Embryonic facial prominence (tissue), 1 donor: ENCODE measurements around the gene PCP2.
A peak's percentile ranks its signal among the peaks of the same experiment; 100 is the strongest.

ENCODE experiments used
- DNase-seq: peaks from one replicate; pipeline ENCODE4 v3.0.0-alpha.2; 2016; ENCODE audit errors: extremely low spot score

Gene PCP2

GRCh38 chr19:7633698-7634097, at the start of gene PCP2:
Gene PCP2 (minus strand): TSS chr19:7633719. CDS start chr19:7633457, 262 bp downstream.
- no peak for DNase-seq

DNA sequence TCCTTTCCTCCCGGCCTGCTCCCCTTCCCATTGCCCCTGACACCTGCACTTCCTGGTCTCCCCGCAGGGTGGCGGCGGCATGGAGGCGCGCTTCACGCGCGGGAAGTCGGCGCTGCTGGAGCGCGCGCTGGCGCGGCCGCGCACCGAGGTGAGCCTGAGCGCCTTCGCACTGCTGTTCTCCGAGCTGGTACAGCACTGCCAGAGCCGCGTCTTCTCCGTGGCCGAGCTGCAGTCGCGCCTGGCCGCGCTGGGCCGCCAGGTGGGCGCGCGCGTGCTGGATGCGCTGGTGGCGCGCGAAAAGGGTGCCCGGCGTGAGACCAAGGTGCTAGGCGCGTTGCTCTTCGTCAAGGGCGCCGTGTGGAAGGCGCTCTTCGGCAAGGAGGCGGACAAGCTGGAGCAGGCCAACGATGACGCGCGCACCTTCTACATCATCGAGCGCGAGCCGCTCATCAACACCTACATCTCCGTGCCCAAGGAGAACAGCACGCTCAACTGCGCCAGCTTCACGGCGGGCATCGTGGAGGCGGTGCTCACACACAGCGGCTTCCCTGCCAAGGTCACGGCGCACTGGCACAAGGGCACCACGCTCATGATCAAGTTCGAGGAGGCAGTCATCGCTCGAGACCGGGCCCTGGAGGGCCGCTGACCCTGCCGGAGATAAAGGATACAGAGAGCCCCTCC, 48.8 kb upstream of the PCP2 start:
- DNase-seq, result no peak

DNA sequence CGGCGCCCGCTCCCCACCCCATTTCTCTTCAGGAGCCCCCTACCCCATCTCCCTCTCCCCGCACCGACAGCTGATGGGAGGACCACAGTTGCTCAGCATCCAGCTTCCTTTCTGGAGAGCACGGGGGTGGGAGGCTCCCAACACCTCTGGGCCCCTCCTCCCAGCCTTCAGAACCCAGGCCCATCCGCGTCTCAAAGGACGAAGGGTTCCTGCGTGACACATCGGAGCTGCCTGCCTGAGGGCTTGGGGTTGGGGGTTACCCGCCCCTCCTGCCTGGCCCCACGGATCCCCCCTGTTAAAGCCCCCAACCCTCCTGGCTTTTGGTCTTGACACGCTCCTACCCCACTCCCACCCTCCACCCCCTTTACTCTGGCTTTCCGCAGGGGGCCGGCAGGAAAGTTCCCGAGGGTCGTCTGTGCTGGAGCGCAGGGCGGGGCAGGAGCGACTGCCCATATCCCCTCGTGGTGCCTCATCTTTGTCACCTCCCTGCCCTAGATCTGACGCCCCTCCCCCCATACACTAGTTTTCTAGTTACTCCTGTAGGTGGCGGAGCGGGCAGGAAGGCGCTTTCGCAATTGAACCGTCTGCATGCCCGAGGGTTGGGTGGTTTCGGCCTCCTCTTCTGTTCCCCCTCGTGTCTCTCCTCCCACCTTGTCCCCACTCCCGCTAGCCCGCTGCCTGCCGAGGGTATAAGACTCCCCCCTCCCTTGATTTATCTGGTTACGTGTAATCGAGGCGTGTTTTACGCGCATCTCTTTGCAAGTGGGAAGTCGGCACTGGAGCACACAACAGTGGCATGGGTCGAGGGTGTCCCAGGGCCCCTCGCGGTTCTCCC, 48.0 kb upstream of the PCP2 start:
- DNase-seq, result peak; percentile 67

GRCh38 chr19:7680606-7681339, 47.3 kb upstream of the PCP2 start, which contains the start of gene TRAPPC5:
Gene TRAPPC5 (plus strand): TSS chr19:7680833. CDS start chr19:7682254, 1,421 bp downstream.
- peak; percentile 79 for DNase-seq

DNA sequence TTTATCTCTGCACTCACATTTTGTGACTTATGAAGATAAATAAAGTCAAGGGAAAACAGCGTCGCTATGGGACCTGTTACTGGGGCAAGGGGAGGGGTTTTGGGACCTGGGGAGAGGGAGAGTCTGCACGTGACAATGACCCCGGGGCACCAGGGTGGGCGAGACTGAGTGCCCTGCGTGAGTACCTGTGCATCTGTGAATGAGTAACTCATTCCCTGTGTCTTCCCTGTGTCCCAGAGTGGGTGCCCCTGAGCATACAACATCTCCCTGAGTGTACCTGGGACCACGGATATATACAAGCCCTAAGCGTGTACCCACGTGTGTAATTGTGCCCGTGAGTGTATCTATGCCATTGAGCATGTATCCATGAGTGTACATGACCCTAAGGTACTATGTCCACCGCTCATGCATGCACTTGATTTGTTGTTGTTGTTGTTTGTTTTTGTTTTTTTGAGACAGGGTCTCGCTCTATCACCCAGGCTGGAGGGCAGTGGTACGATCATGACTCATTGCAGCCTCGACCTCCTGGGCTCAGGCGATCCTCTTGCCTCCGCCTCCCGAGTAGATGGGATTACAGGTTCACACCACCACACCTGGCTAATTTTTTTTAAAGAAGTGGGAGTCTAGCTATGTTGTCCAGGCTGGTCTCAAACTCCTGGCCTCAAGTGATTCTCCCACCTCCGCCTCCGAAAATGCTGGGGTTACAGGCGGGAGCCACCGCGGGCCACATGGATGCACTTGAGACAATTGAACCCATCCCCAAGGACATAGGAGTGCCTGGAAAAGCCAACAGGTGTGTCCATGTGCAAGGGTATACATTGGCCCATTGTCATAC, 46.5 kb upstream of the PCP2 start:
- DNase-seq, result no peak

DNA sequence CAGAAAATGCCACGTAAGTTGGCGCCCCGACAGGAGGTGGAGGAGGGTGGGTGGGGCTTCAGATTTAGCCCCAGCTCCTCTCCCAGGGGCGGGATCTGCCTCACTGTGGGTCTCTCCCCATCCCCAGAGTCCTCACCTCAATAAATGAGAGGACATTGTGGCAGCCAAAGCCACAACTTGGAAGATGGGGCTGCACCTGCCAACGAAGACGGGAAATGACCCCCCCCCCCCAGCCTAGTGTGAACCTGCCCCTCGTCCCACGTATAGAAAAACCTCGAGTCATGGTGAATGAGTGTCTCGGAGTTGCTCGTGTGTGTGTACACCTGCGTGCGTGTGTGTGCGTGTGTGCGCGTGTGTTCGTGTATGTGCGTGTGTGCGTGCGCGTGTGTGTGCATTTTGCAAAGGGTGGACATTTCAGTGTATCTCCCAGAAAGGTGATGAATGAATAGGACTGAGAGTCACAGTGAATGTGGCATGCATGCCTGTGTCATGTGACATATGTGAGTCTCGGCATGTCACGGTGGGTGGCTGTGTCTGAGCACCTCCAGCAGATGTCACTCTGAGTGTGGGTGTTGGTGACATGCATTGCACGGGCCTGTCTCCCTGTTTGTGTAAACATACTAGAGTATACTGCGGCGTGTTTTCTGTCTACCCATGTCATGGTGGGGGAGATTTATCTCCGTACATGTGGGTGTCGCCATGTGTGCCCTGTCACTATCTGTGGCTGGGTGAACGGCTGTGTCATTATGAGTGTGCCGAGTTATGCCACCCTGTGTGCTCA, 45.6 kb upstream of the PCP2 start:
- DNase-seq, result no peak

GRCh38 chr19:7677669-7678311, 44.3 kb upstream of the PCP2 start:
- no peak for DNase-seq

GRCh38 chr19:7676854-7677253, 43.3 kb upstream of the PCP2 start, which contains the start of gene MCEMP1:
Gene MCEMP1 (plus strand): TSS chr19:7677090. CDS start chr19:7677121, 31 bp downstream.
- DNase-seq, result no peak

DNA sequence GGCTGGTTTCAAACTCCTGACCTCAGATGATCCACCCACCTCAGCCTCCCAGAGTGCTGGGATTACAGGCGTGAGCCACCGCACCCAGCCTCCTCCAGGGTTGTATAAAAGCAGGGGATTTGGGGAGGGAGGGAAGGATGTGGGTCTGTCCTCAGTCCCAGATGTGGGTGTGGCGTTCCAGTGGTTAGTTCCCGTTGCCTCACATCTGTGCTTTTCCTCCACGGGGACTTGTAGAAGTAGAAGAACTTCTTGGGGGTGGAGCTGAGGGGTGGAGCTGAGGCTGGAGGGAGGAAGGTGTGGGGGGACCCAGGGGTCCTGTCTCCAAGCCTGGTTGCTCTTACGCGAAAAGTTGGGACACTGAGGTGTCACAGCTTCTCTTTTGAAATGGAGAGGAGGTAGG, 42.9 kb upstream of the PCP2 start:
- no peak for DNase-seq

GRCh38 chr19:7674010-7675005, 40.8 kb upstream of the PCP2 start:
- no peak for DNase-seq

DNA sequence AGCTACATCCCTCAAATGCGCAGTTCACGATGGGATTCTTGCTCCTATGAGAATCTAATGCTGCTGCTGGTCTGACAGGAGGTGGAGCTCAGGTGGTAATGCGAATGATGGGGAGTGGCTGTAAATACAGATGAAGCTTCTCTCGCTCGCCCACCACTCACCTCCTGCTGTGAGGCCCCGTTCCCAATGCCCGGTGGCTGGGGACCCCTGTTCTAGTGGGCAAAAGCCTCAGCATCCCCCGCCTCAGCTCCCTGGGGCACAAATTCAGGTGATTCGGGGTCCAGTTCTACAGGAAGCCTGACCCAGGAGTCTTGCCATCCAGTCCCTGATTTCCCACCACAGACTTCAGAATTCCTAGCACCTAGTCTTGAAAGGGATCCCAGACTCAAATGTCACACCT, 39.0 kb upstream of the PCP2 start:
- DNase-seq, result no peak

GRCh38 chr19:7670790-7671189, 37.3 kb upstream of the PCP2 start:
- no peak for DNase-seq

- no peak for DNase-seq
Measured at GRCh38 chr19:7670150-7670783, 36.7 kb upstream of the PCP2 start.

DNA sequence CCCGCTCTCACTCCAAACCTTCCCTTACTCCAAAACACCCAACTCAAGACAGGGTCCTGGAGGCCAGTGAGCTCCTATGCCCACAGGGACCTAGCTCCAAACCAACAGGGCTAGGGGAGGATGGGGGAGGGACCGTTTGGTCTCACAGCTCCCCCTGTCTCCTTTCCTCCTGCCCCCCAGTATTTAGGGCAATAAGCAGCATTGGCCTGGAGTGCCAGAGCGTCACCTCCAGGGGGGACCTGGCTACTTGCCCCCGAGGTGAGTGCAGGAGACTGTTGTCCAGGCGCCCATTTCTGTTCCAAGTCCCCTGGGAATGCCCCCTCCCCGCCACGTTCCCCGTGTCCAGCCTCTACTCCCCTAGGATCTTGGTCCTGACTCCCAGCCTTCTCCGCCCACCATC, 36.1 kb upstream of the PCP2 start:
- DNase-seq, result no peak

DNA sequence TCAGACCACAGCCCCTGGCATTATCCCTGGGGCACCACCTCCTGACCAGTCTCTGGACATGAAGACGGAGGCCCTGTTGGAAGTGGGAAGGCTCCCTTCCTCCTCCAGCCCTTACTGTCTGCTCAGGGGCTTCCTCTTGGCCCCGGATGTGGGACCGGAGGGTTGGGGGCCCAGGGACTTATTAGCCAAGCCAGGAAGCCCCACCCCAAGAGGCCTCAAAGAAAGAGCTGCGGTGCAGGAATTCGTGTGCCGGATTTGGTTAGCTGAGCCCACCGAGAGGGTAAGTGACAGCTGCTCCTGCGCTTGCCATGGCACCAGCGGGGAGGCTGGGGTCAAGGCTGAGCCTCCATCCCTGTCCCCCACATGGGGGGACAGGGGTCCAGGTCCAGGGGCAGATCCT, 35.3 kb upstream of the PCP2 start, which contains the start of gene RETN:
TSS of gene RETN (plus strand) at position 208 of the 400 bp plus-strand sequence. CDS start 278 bp downstream, outside the sequence.
- no peak for DNase-seq

DNA sequence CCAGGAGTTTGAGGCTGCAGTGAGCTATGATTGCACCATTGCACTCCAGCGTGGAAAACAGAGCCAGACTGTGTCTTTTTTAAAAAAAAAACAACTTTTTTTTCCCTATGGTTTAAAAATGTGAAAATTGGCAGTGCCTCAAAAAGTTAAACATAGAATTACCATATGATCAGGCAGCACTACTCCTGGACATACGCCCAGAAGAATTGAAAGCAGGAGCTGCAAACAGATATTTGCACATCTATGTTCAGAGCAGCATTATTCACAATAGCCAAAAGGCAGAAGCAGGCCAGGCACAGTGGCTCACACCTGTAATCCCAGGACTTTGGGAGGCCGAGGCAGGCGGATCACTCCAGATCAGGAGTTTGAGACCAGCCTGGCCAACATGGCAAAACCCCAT, 31.6 kb upstream of the PCP2 start:
- DNase-seq, result peak; percentile 19

GRCh38 chr19:7663706-7664105, 30.2 kb upstream of the PCP2 start:
- DNase-seq, result no peak

- no peak for DNase-seq
Measured at GRCh38 chr19:7662657-7663056, 29.1 kb upstream of the PCP2 start.
